Testis (tissue), 2 donors: Measurements from ENCODE around the gene ANKLE1.

ENCODE experiments used
- CTCF ChIP-seq, 3 experiments: fragments of 450-650 bp in 2 of 3; fragments of 200-600 bp in 1 of 3; sonication (generic) in 1 of 3; IDR thresholded peaks; one replicate each; pipeline ENCODE4 v1.5.1; 2016 to 2019; ENCODE audit warnings: antibody characterized with exemption in 3 of 3, mild to moderate bottlenecking in 2 of 3, moderate library complexity in 1 of 3
- POLR2A ChIP-seq: fragments of 450-650 bp; IDR thresholded peaks from one replicate; pipeline ENCODE4 v1.6.1; 2017; ENCODE audit warnings: antibody characterized with exemption, mild to moderate bottlenecking, moderate library complexity

DNA sequence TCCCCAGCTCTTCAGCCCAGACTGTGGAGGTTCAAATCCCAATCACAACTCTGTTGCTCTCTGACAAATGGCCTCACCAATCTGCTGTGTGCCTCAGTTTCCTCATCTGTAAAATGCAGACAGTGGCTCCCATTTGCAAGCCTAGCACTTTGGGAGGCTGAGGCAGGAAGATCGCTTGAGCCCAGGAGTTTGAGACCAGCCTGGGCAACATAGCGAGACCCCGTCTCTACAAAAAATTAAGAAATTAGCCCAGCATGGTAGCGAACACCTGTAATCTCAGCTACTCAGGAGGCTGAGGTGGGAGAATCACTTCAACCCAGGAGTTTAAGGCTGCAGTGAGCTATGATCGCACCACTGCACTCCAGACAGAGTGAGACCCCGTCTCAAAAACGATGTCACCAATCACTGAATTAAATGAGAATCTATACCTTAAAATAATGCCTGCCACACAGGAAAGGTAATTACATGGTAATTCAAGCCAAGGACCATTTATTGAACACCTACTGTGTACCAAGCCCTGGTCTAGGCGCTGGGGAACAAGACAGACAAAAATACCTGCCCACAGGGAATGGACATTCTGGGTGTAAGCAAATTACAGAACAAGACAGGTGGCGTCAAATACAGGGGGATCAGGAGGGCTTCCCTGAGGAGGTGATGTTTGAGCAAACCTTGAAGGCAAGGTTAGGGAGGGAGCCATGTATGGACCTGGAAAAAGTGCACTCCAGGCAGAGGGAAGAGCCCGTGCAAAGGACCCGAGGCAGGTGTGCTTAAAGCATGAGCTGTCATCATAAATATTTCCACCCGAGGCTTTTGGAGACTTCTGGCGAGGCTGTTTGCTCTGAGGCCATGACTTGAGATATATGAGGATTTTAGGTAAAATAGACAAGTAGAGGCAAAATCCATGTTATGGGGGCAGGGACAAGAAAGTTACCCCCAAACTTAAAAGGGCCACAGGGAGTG, 43.7 kb upstream of the ANKLE1 start:
- TF ChIP-seq CTCF (IDR thresholded peaks at IDR 0.05) (no peak), POLR2A (no peak)
